GM04503 (cell line): ENCODE results near the gene CTIF.
"Not testable (repeated sequence)": the region's sequence is repeated elsewhere in the genome, so short reads cannot be mapped to it uniquely, and the experiment has no call there.

Experiments
- DNase-seq: peaks from one replicate; pipeline ENCODE4 v3.0.0-alpha.2; 2012; ENCODE audit warnings: low read depth

The CTIF gene

DNA sequence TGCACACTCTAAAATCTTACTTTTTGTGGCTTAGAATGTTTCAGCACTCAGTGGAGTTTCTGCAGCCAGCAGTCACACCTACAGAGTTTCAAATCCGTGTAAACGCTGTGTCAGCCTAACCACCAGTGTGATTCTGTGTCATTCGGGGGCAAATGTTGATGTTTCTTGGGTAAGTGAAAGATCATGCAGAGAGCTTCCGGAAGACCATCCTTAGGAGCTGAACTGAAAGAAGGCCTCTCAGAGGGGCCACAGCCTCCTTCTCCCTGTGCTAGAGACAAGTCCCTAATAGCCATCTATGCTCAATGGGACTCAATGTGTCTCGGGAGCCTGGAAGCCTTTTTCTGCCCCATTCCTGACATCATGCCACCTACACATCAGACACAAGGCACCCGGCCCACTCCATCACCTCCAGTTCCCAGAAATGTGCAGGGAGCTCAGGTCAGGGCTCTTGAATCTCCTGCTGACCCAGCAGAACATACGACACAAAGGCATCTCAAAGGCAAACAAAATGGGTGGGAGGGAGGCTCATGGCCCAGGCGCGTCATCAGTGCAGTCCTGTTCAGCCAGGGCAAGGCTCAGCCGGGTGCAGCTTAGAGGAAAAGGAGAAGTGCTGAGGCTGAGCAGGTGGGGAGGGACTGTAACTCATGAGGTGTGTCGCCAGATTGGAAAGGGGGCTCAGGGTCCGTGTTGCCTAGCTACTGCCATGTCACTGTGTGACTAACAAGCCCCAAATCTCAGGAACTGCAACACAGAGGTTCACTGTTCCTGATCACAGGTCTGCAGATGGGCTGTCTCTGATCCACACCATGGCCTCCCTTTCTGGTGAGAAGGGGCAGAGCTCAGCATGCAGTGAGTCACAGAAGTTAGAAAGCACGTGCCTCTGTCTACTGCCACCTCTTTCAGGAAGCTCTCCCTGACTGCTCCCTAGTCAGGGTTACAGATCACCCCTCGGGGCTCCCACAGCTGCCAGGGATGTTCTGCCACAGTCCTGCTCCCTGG, 329.9 kb downstream of the CTIF start:
- DNase-seq = no peak

DNA sequence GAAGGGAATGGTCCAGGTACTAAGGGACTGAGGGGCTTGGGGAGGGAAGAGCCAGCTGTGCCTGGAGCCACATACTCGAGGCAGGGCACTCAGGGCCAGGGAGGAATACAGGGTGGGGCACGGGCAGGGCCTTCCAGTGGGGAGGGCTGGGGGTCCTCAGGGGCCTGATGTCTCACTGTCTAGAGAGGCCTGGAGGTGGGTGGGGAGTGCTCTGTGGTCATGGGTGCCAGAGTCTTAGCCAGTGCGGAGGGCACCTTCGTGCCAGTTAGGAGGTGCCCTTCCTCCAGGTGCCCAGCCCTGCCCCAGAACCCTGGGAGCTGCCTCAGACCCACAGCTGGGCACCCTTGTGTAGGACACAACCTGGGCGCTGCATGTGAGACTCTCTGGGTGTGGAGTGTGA, 330.8 kb downstream of the CTIF start:
- DNase-seq = no peak

DNA sequence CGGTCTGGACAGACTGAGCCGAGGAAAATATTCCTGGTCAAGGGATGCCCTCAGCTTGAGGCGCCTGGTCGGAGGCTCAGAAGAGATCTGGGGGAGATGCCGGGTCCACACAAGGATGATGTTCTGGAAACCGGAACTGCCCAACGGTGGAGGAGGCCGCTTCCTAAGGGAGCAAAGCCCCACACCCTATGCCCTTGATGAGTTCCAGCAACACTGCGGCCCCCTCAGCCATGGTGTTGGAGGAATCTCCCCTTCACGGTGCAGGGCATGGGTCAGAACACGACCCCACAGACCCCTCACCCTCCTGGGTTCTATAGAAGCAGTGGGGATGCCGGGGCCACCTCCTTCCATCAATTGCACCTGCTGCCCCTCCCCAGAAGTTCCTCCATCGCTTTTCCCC, 332.1 kb downstream of the CTIF start:
- not testable (repeated sequence) for DNase-seq

DNA sequence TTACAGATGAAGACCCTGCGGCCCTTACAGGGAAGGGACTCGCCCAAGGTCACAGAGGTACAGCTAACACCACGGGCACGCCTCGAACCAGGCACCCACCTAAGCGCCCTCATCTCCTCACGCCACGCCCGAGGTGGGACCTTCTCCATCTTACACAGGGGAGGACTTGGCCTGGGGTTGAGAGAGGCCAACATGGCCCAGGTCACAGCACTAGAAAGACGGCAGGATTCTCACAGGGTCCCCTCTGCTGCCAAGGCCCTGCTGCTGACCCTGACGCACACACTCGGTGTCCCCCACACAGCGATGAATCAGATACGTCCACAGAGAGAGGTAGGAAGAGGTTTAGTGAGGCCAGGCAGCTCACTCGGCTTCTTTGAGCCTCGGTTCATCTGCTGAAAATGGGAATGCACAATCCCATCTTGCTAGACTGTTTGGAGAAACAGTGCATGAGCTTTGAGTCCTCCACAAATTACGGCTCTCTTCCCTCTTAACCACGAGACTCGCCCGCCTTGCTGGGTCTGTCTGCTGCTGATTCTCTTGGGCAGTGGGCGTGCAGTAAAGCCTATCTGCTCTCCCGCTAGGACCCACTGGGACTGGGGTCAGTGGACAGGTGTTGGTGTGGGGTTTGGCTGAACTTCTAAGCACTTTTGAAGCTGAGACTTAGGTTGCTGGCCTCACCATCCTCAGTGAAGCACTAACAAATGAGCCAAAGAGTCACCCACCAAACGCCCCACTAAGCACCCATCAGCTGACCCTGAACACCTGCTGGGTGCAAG, 332.7 kb downstream of the CTIF start:
- DNase-seq = no peak

DNA sequence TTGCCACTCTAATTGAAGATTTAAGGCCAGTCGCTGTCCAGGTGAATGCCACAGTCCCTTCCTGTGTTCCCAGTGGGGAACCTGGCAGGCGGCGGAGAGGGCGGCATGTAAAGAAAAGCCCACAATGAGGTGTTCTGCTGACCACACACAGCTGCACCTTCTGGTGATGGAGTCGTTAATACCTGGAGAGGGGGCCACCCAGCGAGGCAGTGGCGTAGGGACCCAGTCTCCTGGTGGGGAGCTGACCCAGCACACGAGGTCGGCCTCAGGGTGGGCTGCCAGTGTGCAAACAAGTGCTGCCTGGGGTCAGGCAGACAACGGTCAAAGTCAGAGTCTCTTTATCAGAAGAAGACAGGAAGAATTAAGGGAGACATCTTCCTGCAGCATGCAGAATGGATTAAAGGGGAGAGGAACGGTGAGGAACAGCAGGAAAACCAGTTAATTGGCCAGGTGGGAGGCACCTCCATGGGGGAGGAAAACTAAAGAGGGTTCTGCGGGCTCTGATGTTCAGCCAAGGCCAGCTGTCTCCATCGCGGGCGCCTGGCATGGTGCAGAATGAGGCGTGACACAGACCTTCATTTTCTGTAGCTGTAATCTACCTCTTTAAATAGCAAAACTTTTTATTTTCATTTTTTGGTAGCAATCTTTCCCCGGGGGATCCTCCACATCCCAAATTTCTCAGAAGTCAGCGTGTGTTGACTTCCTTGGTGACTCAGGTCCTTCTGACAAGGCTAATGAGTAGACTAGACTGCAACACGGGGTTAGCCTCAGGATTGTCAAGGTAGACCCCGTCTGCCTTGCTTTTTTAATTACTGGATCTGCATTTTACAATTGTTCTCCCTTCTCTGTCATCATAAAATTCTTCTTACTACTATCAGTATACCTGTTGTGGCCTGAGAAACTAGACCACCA, 333.7 kb downstream of the CTIF start:
- no peak for DNase-seq

DNA sequence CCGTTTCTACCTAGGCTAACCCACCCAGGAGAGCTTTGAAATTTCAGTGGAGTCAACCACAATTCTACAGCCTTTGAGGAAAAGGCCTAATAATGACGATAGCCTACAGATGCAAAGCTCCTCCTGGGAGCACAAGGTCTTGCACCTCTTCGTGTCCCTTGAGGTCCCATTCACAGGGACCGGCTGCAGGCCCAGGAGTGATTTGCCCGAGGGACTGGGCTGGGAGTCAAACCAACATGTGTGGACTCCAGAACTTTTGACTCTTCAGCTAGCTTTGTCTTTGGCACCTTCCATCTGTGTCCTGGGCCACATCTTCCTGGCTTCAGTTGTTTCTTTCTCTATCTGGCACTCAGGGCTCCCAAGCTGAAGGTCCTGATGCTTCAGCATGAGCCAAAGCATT, 335.4 kb downstream of the CTIF start:
- no peak for DNase-seq

DNA sequence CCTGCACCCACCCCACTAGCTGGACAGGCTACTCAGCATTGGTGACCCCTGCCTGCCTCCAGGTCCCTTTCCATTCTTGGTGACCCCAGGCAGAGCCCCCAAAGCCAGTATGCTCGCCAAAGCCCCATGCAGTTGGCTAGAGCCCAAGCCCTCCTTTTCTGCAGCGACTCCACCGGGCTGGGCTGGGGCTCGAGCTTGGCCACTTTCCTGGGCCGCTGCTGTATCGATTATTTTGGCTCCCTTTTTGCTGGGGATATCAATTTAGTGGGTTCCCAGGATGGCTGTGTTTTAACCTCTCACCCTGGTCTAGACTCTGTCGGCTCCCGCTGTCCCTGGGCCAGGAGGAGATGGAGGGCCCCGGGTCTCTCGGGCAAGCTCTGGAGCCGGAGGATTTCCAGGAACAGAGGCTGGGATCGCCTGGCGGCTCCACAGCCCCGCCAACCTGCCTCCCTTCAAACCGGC, 335.9 kb downstream of the CTIF start:
- DNase-seq = no peak

DNA sequence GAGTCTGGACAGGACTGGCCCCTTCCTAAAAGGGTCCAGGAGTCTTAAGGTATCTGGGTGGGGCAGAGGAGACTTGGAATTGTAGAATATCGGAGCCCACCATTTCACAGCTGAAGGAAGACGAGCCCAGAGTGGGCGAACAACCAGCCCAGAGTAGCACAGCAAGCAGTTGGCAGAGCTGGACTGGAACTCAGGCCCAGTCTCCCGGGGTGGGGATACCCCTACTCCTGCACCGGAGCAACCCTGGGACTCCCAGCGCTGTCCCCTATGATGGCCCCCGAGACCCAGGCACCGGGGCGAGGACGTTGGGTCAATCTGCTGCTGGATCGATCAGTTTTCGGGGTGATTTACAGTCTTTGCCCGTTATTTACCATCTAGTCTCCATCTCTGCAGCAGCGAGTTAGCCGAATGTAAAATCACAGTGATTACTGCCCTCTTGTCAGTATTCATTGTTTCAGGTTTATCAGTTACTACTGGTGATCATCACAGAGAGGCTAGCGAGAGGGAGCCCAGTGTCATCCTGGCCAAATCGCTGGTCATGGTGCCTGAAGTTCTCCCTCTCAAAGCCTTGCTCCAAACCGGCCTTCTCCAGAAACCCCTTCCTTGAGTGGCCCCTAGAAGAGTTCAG, 336.6 kb downstream of the CTIF start:
- DNase-seq = no peak

DNA sequence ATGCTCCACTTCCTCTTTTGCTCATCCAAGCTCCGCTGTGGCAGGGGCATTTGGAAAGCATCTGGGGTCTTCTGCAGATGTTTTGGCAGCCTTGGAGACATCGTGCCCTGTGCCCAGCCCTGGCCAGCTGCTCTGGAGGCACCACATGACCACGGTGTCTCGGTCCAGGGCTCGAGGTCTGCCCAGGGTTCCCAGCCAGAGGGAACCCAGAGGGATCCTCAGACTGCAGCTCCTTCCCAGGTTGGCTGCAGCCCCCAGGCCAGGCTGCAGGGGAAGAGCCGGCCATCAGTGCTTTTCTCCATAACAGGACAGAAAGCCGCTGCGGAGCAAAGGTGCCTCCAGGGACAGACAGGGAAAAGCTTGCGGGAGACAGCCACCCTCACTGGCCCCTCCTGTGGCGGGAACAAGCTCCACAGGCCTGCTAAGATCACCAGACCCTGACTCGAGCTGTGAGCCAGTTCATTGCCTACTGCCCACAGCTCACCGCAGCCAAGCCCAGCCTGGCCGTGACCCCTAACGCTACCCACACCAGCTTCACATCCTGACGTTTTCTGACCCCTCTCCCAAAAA, 337.2 kb downstream of the CTIF start:
- DNase-seq = no peak

DNA sequence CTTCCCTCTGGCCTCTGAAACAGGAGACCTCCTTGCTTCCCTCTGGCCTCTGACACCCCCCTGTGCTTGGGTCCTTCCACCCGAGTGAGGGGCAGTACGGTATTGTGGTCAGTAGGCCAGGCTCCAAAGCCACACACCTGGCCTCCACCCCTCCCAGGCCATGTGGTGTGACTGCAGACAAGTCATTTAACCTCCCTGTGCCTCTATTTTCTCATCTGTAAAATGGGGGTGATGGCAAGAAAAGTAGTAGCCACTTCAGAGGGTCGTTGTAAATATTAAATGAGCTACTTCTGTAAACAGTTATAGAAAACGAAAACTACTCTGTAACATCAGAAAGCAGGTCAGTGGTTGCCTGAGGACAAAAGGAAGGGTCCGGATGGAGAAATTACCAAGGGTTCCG, 337.8 kb downstream of the CTIF start:
- DNase-seq = no peak

DNA sequence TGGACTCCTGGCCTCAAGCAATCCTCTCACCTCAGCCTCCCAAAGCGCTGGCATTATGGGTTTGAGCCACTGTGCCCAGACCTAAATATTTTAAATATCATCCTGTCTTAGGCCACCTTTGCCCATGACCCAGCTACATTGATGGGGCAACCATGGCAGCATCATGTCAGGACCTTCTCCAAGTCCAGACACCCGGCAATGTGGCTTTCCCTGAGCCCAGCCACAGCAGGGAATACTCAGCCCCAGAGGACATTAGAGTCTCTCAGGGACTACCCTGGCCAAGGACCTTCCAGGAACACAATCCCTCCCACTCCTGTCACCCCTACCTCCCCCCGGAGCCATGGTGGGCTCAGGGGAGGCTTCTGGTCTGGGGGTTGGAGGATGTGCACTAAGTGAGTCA, 339.1 kb downstream of the CTIF start:
- DNase-seq = no peak

DNA sequence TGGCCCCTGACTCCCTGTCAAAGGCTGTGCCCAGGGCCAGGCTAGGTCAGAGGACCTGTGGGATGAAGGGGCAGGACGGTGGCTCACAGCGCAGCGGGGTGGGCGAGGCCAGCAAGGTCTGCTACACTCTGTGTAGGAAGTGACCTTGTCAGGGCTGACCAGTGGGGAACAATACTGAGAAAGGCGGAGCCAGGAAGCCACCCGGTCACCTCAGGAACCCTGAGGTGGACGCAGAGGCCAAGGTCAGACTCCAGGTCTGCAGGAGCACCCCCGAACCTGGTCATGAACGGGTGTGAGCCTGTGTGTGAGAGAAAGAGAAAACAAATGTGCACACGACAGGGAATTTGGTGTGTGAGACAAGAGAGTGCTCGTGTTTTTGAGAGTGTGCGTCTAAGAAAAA, 339.6 kb downstream of the CTIF start:
- DNase-seq = no peak

DNA sequence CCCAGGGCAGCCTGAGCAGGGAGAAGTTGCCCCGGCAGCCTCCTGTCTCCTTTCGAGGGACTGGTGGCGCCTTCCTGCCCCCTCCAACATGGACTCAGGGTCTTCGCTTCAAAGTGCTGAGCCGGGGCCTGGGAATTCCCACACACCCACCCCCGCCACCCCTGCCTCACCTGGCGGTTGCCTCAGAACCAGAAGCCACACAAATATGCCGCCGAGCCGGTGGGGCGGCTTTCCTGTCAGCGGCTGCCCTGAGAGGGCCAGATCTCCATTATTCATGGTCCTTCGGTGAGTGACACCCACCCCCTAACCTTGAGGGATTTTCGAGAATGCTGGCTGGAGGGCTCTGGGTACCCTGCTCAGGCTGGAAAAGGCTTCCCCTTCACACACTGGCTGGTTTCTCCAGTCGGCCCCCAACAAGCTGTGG, 340.2 kb downstream of the CTIF start:
- DNase-seq = no peak

DNA sequence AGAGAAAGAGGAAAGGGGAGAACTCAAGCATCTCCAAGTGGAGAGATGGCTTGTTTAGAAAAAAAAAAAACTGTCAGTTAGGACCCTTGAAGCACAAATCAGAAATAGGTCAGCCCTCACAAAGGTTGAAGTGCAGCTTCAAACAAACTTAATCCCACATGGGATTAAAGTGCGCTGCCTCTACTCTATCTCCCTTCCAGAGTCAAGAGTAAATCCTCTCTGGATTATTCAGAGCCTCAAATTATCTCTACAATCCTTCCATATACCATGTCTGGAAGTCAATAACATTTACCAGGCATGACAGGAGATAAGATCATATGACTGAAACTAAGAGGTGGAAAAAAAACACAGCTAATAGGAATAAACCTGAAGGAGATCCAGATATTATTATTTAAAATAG, 342.1 kb downstream of the CTIF start:
- DNase-seq = no peak

DNA sequence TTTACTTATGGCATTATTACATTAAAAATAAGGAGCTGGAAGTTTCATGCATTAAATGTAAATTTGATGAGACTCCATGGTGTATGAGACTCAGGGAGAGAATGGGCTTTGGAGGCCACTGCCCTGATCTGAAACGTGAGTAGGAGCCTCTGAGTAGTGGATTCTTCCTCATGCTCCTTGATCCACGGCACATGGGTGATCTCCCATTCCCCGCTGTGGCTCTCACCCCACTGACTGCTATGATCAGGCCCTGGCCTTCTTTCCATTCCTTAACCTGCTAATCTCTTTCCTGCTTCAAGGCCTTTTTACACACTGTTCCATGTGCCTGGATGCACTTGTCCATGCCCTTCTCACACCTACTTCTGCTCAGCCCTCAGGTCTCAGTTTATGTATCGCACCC, 343.5 kb downstream of the CTIF start:
- no peak for DNase-seq

DNA sequence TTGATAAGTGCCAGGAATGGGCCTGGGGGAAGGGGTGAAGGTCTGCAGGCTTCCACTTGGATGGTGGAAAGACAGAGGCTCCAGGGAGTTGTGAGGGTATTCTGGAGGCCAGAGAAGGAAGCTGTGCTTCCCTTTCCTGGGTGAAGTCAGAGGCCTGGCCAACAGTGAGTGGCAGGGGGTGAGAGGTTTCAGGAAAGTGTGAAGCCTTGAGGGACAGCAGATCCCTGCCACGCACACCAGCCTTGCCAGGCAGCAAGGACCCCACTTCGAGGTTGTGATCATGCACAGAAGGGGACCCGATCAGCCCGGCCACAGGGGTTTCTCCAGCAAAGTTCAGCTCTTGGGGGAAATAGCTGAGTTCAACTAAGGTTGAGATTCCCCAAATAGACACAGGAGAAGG, 345.5 kb downstream of the CTIF start:
- DNase-seq = no peak

DNA sequence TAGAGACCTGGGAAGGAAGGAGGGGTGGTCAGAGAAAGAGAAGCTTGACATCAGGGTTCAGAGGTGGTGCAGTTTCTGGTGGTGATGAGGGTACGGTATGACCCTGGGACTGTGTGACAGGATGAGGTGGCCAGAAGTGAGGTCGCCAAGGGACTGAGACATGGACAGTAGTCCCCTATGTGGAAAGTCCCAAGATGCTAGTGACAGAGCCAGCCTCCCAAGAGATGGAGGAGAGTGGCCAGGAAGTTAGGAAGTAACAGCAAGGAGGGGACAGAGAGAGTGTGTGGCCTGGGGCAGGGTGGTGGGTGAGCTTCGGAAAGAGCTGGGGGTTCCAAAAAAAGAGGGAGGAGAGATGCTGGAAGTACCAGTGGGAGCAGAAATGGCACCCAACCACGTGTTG, 345.9 kb downstream of the CTIF start:
- no peak for DNase-seq

DNA sequence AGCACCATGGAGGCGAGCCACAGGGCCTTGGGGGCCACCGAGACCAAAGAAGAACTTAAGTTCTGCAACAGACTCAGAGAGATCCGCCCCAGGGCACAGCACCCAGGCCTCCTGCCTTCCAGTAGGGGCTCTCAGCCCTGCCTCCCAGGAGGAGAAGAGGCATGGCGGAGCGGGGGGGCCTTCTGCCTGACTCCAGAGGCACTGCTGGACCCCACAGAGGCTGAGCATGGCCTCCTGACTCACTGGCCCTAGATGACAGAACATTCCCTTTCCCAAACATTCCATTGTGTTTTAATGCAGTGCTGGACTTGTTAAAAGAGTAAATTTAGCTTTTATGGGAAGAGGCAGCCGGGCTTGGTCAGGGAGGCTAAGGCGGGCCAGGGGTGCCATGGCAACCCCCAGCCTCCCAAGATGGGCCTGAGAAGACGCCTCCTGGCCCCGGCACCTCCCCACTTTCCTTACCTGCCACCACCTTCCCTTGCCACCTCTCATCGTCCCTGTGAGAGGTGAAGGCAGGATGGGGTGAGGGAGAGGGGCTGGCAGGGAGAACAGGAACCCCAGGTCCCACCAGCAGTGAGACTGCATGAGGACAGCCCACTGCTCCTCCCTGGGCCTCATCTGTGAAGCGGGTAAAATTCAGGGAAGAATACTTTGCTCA, 346.6 kb downstream of the CTIF start:
- no peak for DNase-seq

DNA sequence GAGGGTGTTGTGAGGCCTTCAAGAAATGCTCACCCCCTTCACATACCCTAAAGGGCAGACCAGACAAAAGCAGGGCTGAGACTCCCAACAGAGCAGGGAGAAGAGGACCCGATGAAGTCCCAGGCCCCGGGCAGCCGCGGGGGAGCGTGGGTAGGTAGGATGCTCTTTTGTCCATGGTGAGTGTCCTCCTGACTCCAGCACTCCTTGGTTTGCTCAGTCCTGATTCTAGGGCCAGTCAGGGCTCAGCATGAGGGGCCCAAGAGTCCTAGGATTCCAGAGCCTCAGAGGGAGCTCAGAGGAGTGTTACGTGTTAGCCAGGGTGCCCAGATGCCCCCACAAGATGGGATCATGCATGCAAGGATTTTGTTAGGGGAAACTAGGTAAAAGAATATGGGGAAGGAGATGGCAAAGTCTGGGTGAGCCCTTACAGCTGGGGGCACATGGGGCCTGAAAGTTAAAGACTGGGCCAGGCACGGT, 347.1 kb downstream of the CTIF start:
- no peak for DNase-seq

DNA sequence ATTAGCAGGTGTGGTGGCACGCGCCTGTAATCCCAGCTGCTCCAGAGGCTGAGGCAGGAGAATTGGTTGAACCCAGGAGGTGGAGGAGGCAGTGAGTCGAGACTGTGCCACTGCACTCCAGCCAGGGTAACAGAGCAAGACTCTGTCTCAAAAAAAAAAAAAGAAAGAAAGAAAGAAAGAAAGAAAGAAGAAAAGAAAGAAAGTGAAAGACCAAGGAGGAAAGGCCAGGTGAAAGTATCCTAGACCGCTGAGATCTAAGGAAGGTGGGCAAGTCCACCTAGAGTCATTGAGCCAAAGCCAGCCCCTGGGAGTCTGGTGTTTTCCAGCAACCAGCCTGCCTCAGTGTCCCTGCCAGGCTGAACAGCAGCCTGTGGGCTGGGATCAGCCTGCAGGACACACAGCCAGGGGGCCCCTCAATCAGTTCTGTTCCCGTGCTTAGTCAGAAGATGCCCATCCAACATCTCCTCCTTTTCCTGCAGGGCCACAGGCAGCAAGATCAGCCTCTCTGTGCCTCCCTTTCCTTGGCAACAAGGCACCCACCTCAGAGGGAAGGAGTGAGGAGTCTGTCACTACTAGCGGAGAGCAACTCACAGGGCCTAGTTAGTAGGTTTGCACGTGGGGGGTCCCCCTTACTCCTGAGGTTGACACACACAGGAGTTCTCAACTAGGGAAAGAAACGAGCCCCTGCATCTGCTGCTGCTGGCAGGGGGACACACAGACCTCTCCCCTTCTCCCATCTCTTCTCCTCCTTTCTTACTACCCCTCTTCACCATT, 347.9 kb downstream of the CTIF start:
- no peak for DNase-seq
